ENCODE measurements around the gene ACTR10. TPM values are rescaled to one million over a fixed set of nuclear protein-coding genes. Genes with fewer than 3 reads are reported as not detected.

The ACTR10 gene
- total and polyA plus RNA-seq, 2 donors (not counting 1 experiment from before 2014, with no cell fraction given) = 28.7 to 40.6 TPM

GRCh38 chr14:58283730-58284129, 83.8 kb downstream of the ACTR10 start:
- peaks cover 46% of the 10 kb centered on the region for H3K4me1 Mint-ChIP-seq
- H3K4me1 ChIP-seq (ENCODE audit: control insufficient read depth in 2 of 2, insufficient read depth in 2 of 2, low read length in 2 of 2) = peaks cover 17 to 18% of the 10 kb centered on the region in 2 donors
- H3K27ac ChIP-seq (ENCODE audit: low read length in 2 of 2) = no peak overlapping the region
- H3K27me3 ChIP-seq (replicated peaks in 1 of 4; ENCODE audit: control extremely low read depth in 1 of 4, control insufficient read depth in 3 of 4, insufficient read depth in 4 of 4, low read length in 3 of 4) = no peaks in the 10 kb centered on the region
- ChIA-PET POLR2A (no interaction called here), CTCF (no interaction called here)
- no peak overlapping the region for H3K4me2 ChIP-seq (replicated peaks; ENCODE audit: low read depth, low read length, poor library complexity, severe bottlenecking)
- H3K4me3 ChIP-seq (ENCODE audit: control extremely low read depth in 1 of 5, extremely low read depth in 1 of 5, insufficient read depth in 1 of 5, low read depth in 2 of 5, low read length in 4 of 5) = no peak overlapping the region
- H2AFZ ChIP-seq (ENCODE audit: insufficient read depth, low read depth, low read length, poor library complexity, severe bottlenecking) = no peak overlapping the region
- peaks cover under 1 to 62% of the 10 kb centered on the region in 2 experiments for H3K36me3 ChIP-seq (replicated peaks in 1 of 2; ENCODE audit: control extremely low read depth in 1 of 2, control insufficient read depth in 1 of 2, extremely low read depth in 1 of 2, insufficient read depth in 2 of 2, low read length in 1 of 2)
- intact Hi-C loops (cut with micrococcal nuclease) = no loop called here
- no peak overlapping the region for H3K4me3 Mint-ChIP-seq
- DNase-seq = no peak
- H3K9me3 ChIP-seq (ENCODE audit: control extremely low read depth in 1 of 3, control insufficient read depth in 2 of 3, insufficient read depth in 1 of 3, low read length in 2 of 3) = no peaks in the 10 kb centered on the region
- H3K27me3 Mint-ChIP-seq = no peaks in the 10 kb centered on the region
- H3K79me2 ChIP-seq (ENCODE audit: control insufficient read depth, insufficient read depth, low read length) = peaks cover 94% of the 10 kb centered on the region
- no peaks in the 10 kb centered on the region for H3K9me3 Mint-ChIP-seq (ENCODE audit: insufficient read depth)
- H4K20me1 ChIP-seq (ENCODE audit: control insufficient read depth, insufficient read depth, low read length, poor library complexity, severe bottlenecking) = peaks cover 32% of the 10 kb centered on the region
- ATAC-seq (ENCODE audit: low read depth) = no peak
- H3K9ac ChIP-seq (ENCODE audit: low read length) = no peak overlapping the region
- H3K27ac Mint-ChIP-seq = no peak overlapping the region
- TF ChIP-seq CTCF (IDR thresholded peaks at IDR 0.05) = no peak
- TF ChIP-seq EZH2 (IDR thresholded peaks at IDR 0.05; ENCODE audit: borderline replicate concordance, insufficient read depth, low read depth, low read length, poor library complexity, severe bottlenecking) = no peak

GRCh38 chr14:58285132-58285531, 85.2 kb downstream of the ACTR10 start:
- Mint-ChIP-seq H3K27ac (no peak overlapping the region), H3K4me3 (no peak overlapping the region), H3K27me3 (no peaks in the 10 kb centered on the region), H3K4me1 (peaks cover 48% of the 10 kb centered on the region), H3K9me3 (ENCODE audit: insufficient read depth) (no peaks in the 10 kb centered on the region)
- ATAC-seq (ENCODE audit: low read depth) (no peak), DNase-seq (no peak)
- H3K27me3 ChIP-seq (replicated peaks in 1 of 4; ENCODE audit: control extremely low read depth in 1 of 4, control insufficient read depth in 3 of 4, insufficient read depth in 4 of 4, low read length in 3 of 4) = no peaks in the 10 kb centered on the region
- TF ChIP-seq EZH2 (IDR thresholded peaks at IDR 0.05; ENCODE audit: borderline replicate concordance, insufficient read depth, low read depth, low read length, poor library complexity, severe bottlenecking) (no peak), CTCF (IDR thresholded peaks at IDR 0.05) (no peak)
- POLR2A ChIA-PET = no interaction called here
- intact Hi-C loops (cut with micrococcal nuclease) = no loop called here
- no peak overlapping the region for H2AFZ ChIP-seq (ENCODE audit: insufficient read depth, low read depth, low read length, poor library complexity, severe bottlenecking)
- H3K9ac ChIP-seq (ENCODE audit: low read length) = no peak overlapping the region
- no peak overlapping the region for H3K4me3 ChIP-seq (ENCODE audit: control extremely low read depth in 1 of 5, extremely low read depth in 1 of 5, insufficient read depth in 1 of 5, low read depth in 2 of 5, low read length in 4 of 5)
- no peaks in the 10 kb centered on the region for H3K9me3 ChIP-seq (ENCODE audit: control extremely low read depth in 1 of 3, control insufficient read depth in 2 of 3, insufficient read depth in 1 of 3, low read length in 2 of 3)
- H3K4me1 ChIP-seq (ENCODE audit: control insufficient read depth in 2 of 2, insufficient read depth in 2 of 2, low read length in 2 of 2) = peaks cover 17 to 18% of the 10 kb centered on the region in 2 donors
- H4K20me1 ChIP-seq (ENCODE audit: control insufficient read depth, insufficient read depth, low read length, poor library complexity, severe bottlenecking) = peaks cover 45% of the 10 kb centered on the region
- peaks cover 94% of the 10 kb centered on the region for H3K79me2 ChIP-seq (ENCODE audit: control insufficient read depth, insufficient read depth, low read length)
- 100% methylated on average over 2 of the region's 4 CpGs for WGBS (ENCODE audit: insufficient coverage)
- CTCF ChIA-PET = no interaction called here
- H3K36me3 ChIP-seq (replicated peaks in 1 of 2; ENCODE audit: control extremely low read depth in 1 of 2, control insufficient read depth in 1 of 2, extremely low read depth in 1 of 2, insufficient read depth in 2 of 2, low read length in 1 of 2) = peaks cover 5 to 63% of the 10 kb centered on the region in 2 experiments
- H3K4me2 ChIP-seq (replicated peaks; ENCODE audit: low read depth, low read length, poor library complexity, severe bottlenecking) = no peak overlapping the region
- no peak overlapping the region for H3K27ac ChIP-seq (ENCODE audit: low read length in 2 of 2)

Small RNA genes within 50 kb of the gene (small RNA-seq; reads per million reads assigned to genes)
- not detected for gene RN7SL598P (ENCODE audit: insufficient read length, low read depth, low replicate concordance)

Other genes with a start within 250 kb of the ACTR10 start
- gene ARMH4, start 47.9 kb upstream of the ACTR10 start, total RNA-seq = not detected in 2 replicates
- gene ARMH4, start 47.9 kb upstream of the ACTR10 start, polyA plus RNA-seq = not detected in 2 replicates
- gene PSMA3, start 44.7 kb downstream of the ACTR10 start, total RNA-seq = 98.1 and 99.2 TPM in 2 replicates
- 57.3 and 77.1 TPM in 2 replicates for gene PSMA3, start 44.7 kb downstream of the ACTR10 start, polyA plus RNA-seq
- 87.0 and 90.0 TPM in 2 replicates for gene ARID4A, start 98.4 kb downstream of the ACTR10 start, total RNA-seq
- gene ARID4A, start 98.4 kb downstream of the ACTR10 start, polyA plus RNA-seq = 9.4 and 19.2 TPM in 2 replicates
- gene TOMM20L, start 195.8 kb downstream of the ACTR10 start, total RNA-seq = 0.70 and 1.3 TPM in 2 replicates
- not detected in 2 replicates for gene TOMM20L, start 195.8 kb downstream of the ACTR10 start, polyA plus RNA-seq
- gene TIMM9, start 227.4 kb downstream of the ACTR10 start, total RNA-seq = 23.8 and 27.7 TPM in 2 replicates
- gene TIMM9, start 227.4 kb downstream of the ACTR10 start, polyA plus RNA-seq = 47.0 and 51.0 TPM in 2 replicates
- 27.5 and 40.6 TPM in 2 replicates for gene KIAA0586, start 227.6 kb downstream of the ACTR10 start, total RNA-seq
- gene KIAA0586, start 227.6 kb downstream of the ACTR10 start, polyA plus RNA-seq = 10.7 and 12.2 TPM in 2 replicates

Measured in B cell (primary cell).